GM12873 (cell line): ENCODE results near the gene SLC2A5.

Source experiments
- CTCF ChIP-seq: IDR thresholded peaks from 2 replicates; pipeline ENCODE4 v1.5.1; 2012; ENCODE audit warnings: low read depth, mild to moderate bottlenecking, moderate library complexity, low read length, control low read depth; ENCODE audit not compliant: insufficient read depth; ENCODE audit errors: missing control alignments

SLC2A5 gene

GRCh38 chr1:9069326-9070100 lies at the start of gene SLC2A5:
TSS of gene SLC2A5 (minus strand) at chr1:9069635. CDS start at chr1:9069536, 99 bp downstream.
- no peak for TF ChIP-seq CTCF

GRCh38 chr1:9118186-9118585 lies 48.8 kb upstream of the SLC2A5 start:
- no peak for TF ChIP-seq CTCF

GRCh38 chr1:9115351-9116205 lies 46.1 kb upstream of the SLC2A5 start:
- no peak for TF ChIP-seq CTCF

GRCh38 chr1:9112961-9113880 lies 43.8 kb upstream of the SLC2A5 start:
- TF ChIP-seq CTCF, result no peak

GRCh38 chr1:9111957-9112356 lies 42.5 kb upstream of the SLC2A5 start:
- no peak for TF ChIP-seq CTCF

- no peak for TF ChIP-seq CTCF
These were observed 41.9 kb upstream of the SLC2A5 start for GRCh38 chr1:9111357-9111691.
